ENCODE data around the gene PUSL1. TPM values are rescaled to one million over a fixed set of nuclear protein-coding genes. Genes with fewer than 3 reads are reported as not detected.

Gene PUSL1
- total RNA-seq, 1 donor from 2014 or later, result 21.5 TPM

- no peak for DNase-seq (ENCODE audit: extremely low spot score, unreplicated experiment)
- H3K27me3 Mint-ChIP-seq (ENCODE audit: unreplicated experiment), result no peaks in the 10 kb centered on the region
- no peak overlapping the region for H3K4me3 Mint-ChIP-seq (ENCODE audit: unreplicated experiment)
- H3K4me1 Mint-ChIP-seq (ENCODE audit: unreplicated experiment), result peaks cover 4% of the 10 kb centered on the region
- H3K36me3 Mint-ChIP-seq (ENCODE audit: unreplicated experiment), result no peaks in the 10 kb centered on the region
- H3K27ac Mint-ChIP-seq (ENCODE audit: unreplicated experiment), result no peak overlapping the region
- H3K9me3 Mint-ChIP-seq (ENCODE audit: unreplicated experiment), result no peaks in the 10 kb centered on the region
- TF ChIP-seq CTCF (IDR thresholded peaks at IDR 0.05), result no peak
These were observed 20.9 kb upstream of the PUSL1 start for GRCh38 chr1:1287288-1288110.

- H3K27ac Mint-ChIP-seq (ENCODE audit: unreplicated experiment), result no peak overlapping the region
- H3K36me3 Mint-ChIP-seq (ENCODE audit: unreplicated experiment), result no peaks in the 10 kb centered on the region
- no peaks in the 10 kb centered on the region for H3K27me3 Mint-ChIP-seq (ENCODE audit: unreplicated experiment)
- DNase-seq (ENCODE audit: extremely low spot score, unreplicated experiment), result no peak
- H3K4me3 Mint-ChIP-seq (ENCODE audit: unreplicated experiment), result no peak overlapping the region
- peaks cover 4% of the 10 kb centered on the region for H3K4me1 Mint-ChIP-seq (ENCODE audit: unreplicated experiment)
- no peaks in the 10 kb centered on the region for H3K9me3 Mint-ChIP-seq (ENCODE audit: unreplicated experiment)
- peak; percentile 58 for TF ChIP-seq CTCF (IDR thresholded peaks at IDR 0.05)
These were observed 18.1 kb upstream of the PUSL1 start for GRCh38 chr1:1290238-1290731.

- Mint-ChIP-seq H3K27ac (ENCODE audit: unreplicated experiment) (no peak overlapping the region), H3K9me3 (ENCODE audit: unreplicated experiment) (no peaks in the 10 kb centered on the region), H3K36me3 (ENCODE audit: unreplicated experiment) (no peaks in the 10 kb centered on the region), H3K4me3 (ENCODE audit: unreplicated experiment) (no peak overlapping the region), H3K4me1 (ENCODE audit: unreplicated experiment) (peaks cover 4% of the 10 kb centered on the region), H3K27me3 (ENCODE audit: unreplicated experiment) (no peaks in the 10 kb centered on the region)
- no peak for DNase-seq (ENCODE audit: extremely low spot score, unreplicated experiment)
- no peak for TF ChIP-seq CTCF (IDR thresholded peaks at IDR 0.05)
These were observed 17.3 kb upstream of the PUSL1 start for GRCh38 chr1:1291023-1291528.

GRCh38 chr1:1291548-1292441, 16.6 kb upstream of the PUSL1 start:
- DNase-seq (ENCODE audit: extremely low spot score, unreplicated experiment), result no peak

More at GRCh38 chr1:1291548-1292441, 16.6 kb upstream of the PUSL1 start:
- Mint-ChIP-seq H3K4me1 (ENCODE audit: unreplicated experiment) (peaks cover 4% of the 10 kb centered on the region), H3K27ac (ENCODE audit: unreplicated experiment) (no peak overlapping the region), H3K27me3 (ENCODE audit: unreplicated experiment) (no peaks in the 10 kb centered on the region), H3K9me3 (ENCODE audit: unreplicated experiment) (no peaks in the 10 kb centered on the region), H3K36me3 (ENCODE audit: unreplicated experiment) (no peaks in the 10 kb centered on the region), H3K4me3 (ENCODE audit: unreplicated experiment) (no peak overlapping the region)
- peak; percentile 67 for TF ChIP-seq CTCF (IDR thresholded peaks at IDR 0.05)
